CD4-positive, alpha-beta T cell treated with Interleukin-15 for 1 hour (primary cell): Measurements from ENCODE around the gene GNPAT.

Source experiments
- DNase-seq: peaks from one replicate; pipeline ENCODE4 v3.0.0-alpha.2; 2020

GNPAT gene

DNA sequence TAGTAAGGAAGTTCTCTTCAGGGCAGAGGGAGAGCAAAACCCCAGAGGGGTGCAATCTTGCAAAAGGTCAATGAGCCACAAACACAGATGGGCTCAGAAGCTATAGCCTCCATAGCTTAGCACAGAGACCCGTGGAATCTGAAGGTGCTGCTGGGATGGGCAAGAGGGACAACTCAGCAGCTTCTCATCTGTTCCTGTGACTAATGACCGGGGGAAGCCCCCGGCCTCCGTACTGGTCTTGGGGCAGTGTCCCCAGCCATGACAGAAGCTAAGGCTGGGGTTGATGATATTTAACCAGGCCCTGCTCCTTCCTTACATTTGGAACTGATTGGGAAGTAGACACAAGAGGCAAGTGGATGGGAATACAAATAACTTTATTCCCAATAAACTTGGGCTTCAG is 77.6 kb downstream of the GNPAT start:
- no peak for DNase-seq

DNA sequence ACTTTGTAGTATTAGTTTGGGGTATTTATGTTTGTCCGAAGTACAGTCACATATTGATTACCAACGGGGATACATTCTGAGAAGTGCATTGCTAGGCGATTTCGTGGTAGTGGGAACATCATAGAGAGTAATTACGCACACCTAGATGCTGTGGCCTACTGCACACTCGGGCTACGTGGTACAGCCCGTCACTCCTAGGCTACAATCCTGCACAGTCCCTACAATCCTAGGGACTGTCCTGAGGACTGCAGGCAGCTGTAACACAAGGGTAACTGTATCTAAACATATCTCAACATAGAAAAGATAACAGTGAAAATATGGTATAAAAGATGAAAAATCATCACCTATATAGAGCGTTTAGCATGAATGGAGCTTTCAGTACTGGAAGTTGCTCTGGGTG is 78.1 kb downstream of the GNPAT start:
- DNase-seq: no peak

- no peak for DNase-seq
These were observed 82.0 kb downstream of the GNPAT start for GRCh38 chr1:231322880-231323530.

DNA sequence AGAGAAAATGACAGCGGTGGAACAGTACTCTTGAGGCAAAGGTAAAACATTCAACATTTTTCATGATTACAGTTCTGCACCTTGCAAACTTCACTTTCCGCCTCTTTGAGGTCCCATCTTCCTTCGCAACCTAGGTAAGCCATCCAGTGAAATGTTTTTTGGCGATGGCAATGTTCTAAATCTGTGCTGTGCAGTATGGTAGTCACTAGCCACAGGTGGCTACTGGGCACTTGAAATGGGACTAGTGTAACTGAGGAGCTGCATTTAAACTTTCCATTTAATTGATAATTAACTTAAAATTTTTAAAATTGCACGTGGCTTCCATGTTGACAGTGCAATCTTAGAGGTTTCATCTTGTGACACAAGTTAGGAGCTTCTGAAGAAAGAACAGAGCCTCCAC is 83.6 kb downstream of the GNPAT start:
- DNase-seq: no peak

DNA sequence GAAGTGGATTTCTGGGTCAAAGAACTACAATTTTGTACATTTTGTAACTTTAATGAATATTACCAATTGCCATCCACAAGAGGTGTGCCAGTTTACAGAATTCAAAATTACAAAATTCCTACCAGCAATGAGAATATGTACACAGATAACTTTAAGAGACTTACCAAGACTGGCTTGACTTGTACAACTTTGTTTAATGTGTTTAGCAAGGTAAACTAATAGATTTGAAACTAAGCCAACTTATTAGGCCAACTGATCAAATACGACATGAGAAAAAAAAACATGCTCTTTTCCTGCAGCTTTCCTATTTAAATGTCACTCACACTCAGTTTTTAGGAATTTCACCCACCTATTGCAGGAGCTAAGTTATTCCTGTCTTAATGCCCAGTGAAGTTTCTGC is 85.2 kb downstream of the GNPAT start:
- no peak for DNase-seq
